ENCODE results near the gene OR4C12.
"Not testable (repeated sequence)": the region's sequence is repeated elsewhere in the genome, so short reads cannot be mapped to it uniquely, and the experiment has no call there.

Gene OR4C12

DNA sequence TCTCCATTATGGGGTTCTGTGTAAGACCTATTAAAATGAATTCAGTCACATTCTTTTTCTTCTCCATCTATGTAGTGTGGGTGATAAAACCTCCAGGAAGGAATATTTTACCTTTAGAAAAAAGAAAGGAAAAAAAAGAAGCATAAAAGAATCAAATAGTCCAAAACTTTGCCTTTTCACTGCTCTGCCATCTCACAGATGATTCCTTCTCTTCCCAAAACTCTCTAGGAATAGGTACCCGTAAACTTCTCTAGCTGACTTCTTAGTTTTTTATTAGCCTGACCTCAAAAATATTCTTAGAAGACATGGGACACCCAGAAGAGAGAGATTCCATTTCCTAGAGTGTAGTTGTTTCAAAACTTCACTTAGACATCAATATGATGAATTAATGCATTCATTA, at the start of gene OR4C12:
OR4C12 (minus strand) TSS at position 101 of the 400 bp plus-strand sequence; CDS start at position 67, 34 bp downstream.
- not testable (repeated sequence) for DNase-seq (ENCODE audit: low spot score)

DNA sequence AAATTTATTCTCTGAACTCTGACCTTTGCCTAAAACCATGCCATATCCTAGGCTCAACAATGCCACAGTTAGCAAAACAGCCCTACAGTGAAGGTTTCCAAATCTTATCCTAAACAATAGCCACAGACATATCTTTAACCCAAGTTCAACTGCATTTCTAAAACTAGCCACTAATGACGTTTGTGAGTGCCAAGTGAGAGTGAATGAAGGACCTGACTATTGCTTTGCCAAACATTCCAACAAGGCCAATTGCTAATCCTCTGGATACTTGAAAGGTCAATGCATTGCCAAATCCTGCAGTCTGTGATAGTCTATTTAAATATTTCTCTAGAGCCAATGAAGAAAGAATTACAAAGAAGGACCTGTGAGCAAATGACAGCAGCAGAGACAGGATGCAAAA, 47.9 kb upstream of the OR4C12 start:
- DNase-seq (ENCODE audit: low spot score) = no peak

DNA sequence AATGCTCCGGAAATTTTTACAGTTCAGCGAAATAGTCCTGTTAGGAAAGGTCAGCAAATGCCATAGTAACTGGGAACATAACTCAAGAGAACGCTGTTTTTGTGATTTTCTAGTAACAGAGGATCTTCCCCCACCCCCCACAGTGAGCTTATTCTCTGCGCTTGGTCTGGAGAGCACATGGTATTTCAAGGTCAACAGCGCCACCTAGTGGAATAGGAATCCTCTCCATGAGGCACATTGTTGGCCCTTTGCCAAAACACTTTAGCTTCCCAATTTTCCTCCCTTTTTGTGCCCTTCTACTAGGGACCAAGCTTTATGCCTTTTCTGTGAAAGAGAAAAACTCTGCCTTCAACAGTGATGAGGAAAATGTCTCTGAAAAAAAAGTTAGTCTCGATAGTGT, 13.2 kb upstream of the OR4C12 start:
- peak; percentile 13 for DNase-seq (ENCODE audit: low spot score)

DNA sequence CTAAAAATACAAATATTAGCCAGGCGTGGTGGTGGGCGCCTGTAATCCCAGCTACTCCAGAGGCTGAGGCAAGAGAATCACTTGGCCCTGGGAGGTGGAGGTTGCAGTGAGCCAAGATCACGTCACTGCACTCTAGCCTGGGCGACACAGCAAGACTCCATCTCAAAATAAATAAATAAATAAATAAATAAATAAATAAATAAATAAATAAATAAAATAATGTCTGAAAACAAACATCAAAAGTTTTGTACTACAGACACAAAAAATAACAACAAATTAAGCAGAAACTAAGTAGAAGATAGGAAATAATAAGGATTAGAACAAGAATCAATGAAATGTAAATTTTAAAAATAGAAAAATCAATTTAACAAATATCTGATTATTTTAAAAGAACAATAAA, 8.9 kb downstream of the OR4C12 start:
- DNase-seq (ENCODE audit: low spot score) = not testable (repeated sequence)

DNA sequence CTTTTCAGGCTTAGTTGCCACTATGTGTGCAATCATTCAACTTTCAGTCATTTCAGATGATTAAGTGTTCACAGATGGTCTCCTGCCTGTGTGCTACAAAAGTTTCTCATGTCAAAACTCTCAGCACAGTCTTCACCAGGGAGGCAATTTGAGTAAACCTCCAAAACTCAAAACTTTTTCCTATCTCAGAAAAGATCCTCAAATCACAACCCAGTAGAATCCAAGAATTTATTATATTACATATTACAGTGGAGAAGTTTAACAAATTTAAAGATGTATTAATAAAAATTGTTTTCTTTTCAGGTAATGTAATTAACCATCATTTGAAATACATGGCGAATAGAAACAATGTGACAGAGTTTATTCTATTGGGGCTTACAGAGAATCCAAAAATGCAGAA, 30.2 kb downstream of the OR4C12 start, which contains the start of gene OR4C13:
OR4C13 (plus strand) TSS at position 301 of the 400 bp plus-strand sequence; CDS start at position 333, 32 bp downstream.
- no peak for DNase-seq (ENCODE audit: low spot score)

DNA sequence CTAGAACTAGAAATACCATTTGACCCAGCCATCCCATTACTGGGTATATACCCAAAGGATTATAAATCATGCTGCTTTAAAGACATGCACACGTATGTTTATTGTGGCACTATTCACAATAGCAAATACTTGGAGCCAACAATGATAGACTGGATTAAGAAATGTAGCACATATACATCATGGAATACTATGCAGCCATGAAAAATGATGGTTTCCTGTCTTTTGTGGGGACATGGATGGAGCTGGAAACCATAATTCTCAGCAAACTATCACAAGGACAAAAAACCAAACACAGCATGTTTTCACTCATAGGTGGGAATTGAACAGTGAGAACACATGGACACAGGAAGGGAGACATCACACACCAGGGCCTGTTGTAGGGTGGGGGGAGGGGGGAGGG, 33.6 kb downstream of the OR4C12 start:
- DNase-seq (ENCODE audit: low spot score) = not testable (repeated sequence)

Data from GM03348 (cell line).